ENCODE results near the gene ITGA11.

The ITGA11 gene

DNA sequence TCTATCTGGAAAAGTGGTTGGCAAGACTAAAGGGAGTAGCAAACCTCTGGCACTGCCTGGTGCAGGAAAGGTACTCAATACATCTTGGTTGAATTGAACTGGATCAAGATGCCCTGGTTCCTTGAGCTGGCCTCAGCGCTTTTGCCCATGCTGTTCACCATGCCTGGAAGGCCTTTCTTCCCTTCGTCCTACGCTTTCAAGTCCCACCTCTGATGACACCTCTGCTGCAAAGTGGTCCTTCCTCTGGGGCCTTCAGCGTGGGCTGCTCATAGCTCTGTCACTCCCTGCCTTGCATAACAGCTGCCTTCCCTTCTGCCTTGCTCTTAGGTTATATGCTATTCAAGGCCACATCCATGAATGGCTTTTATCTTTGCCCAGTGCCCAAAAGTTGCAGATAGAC is 23.0 kb downstream of the ITGA11 start:
- DNase-seq (ENCODE audit: low read depth) = no peak
- H3K4me3 ChIP-seq (ENCODE audit: low read length) = no peak overlapping the region
- TF ChIP-seq CTCF (IDR thresholded peaks at IDR 0.05; ENCODE audit: insufficient read depth, low read depth, low read length, missing control alignments) = no peak

DNA sequence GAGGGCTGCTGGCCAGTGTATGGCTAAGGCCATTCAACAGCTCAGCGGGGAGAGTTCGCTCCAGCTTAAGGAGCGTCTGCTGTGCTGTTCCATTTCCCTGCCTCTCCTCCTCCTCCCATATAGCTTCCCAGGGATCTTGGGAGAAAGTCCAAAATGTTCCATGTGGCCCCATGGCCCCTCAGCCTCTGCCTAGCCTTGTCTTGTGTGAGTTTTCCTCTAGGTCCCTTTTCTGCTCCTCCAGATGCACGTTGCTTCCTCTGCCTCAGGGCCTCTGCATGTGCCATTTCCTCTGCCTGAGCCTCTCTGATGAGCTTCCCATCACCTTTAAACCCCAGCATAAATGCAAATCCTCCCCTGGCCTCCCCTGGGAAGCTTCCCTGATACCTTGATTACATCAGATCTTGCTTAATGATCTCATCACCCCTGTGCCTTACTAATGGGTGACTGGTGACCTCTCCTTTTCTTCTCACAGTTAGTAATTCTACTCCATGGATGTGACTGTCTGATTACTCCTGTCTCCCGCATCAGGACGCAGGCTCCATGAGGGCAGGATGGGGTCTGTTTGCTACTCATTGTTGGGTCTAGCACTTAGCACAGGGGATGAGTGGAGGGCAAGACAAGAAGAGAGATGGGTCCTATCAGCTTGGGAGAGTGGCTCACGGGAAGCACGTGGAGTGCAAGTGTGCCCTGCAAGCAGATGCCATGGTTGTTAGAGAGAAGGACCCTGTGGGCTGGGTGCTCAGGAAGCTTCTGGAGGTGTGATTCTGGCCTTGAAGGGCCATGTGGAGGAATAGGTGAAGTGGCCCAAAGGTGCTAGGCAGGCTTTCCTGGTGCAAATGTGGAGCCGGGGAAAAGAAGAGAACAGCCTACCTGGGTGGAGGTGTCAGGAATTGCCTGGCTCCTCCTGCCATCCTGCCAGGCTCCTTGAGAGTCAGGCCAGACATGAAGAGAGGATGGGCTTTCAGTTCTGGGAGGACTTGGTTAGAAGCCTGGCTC is 23.8 kb downstream of the ITGA11 start:
- DNase-seq (ENCODE audit: low read depth) = no peak
- no peak for TF ChIP-seq CTCF (IDR thresholded peaks at IDR 0.05; ENCODE audit: insufficient read depth, low read depth, low read length, missing control alignments)
- no peak overlapping the region for H3K4me3 ChIP-seq (ENCODE audit: low read length)

DNA sequence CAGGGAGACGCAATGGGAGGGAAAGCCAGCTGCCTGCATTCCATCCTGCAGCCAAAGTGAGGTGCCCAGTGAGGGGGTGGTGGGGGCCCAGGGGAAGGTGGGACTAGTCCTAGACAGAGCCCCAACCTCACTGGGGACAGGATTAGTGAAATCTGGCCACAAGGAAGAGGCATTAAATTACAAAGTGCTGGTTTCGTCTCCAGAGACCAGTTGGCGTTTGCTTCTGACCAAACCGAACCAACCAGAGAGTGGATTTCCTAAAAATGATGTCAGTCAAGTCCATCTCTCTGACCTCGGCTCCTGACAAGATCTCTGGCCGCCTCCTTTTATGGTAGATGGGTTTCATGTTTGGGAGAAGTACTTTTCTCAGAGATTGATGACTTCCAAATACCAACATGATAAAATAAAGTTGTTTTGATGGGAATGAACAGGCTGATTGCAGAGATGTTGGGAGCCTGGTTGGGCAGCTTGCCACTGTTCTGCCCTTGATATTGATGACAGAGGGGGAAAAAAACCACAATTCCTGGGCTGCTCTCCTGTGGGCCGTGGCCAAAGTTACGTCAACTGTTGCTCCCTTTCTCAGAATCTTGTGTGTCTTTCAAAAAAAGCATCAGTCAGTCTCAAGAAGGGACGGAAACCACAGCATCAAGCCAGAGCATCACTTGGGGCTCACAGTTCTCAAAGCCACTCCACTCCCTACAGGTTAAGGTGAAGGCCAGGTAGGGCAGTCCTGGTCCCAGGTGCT is 24.6 kb downstream of the ITGA11 start:
- no peak overlapping the region for H3K4me3 ChIP-seq (ENCODE audit: low read length)
- TF ChIP-seq CTCF (IDR thresholded peaks at IDR 0.05; ENCODE audit: insufficient read depth, low read depth, low read length, missing control alignments) = no peak
- DNase-seq (ENCODE audit: low read depth) = no peak

DNA sequence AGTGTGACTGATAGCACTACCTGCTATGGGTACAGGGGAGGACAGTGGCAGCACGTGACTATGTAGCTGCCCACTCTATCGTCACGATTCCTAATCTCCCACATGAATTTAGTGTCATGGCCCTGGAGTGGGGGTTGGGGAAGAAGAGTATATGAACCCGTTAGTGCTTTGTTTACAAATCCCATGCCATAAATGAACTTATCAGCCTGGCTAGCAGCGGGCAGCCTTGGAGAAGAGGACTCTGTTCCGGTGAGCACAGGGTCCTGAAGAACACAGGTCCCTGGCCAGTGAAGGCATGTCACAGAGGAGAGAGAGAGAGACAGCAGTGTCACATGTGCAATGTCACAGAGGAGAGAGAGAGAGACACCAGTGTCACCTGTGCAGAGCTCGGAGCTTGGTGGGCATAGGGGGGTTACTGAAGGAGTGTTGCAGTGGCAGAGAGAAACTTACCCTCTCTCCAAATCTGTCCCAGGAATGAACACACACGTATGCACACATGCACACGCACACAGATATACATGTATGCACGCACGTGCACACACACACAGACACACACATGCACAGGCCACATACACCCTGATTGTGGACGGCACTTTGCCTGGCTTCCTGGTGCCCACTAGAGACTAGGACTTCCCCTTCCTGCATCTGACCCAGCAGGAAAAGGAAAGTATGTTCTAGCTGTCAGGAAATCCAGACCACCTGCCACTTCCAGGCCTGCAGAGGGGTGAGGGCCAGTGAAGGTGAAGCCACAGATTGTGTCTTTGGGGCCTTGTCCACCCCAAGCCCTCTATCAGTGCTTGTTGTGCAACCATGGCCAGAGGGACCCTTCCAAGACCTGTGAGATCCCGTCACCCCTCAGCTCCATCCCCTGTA is 26.3 kb downstream of the ITGA11 start:
- no peak for DNase-seq (ENCODE audit: low read depth)
- no peak overlapping the region for H3K4me3 ChIP-seq (ENCODE audit: low read length)
- no peak for TF ChIP-seq CTCF (IDR thresholded peaks at IDR 0.05; ENCODE audit: insufficient read depth, low read depth, low read length, missing control alignments)

DNA sequence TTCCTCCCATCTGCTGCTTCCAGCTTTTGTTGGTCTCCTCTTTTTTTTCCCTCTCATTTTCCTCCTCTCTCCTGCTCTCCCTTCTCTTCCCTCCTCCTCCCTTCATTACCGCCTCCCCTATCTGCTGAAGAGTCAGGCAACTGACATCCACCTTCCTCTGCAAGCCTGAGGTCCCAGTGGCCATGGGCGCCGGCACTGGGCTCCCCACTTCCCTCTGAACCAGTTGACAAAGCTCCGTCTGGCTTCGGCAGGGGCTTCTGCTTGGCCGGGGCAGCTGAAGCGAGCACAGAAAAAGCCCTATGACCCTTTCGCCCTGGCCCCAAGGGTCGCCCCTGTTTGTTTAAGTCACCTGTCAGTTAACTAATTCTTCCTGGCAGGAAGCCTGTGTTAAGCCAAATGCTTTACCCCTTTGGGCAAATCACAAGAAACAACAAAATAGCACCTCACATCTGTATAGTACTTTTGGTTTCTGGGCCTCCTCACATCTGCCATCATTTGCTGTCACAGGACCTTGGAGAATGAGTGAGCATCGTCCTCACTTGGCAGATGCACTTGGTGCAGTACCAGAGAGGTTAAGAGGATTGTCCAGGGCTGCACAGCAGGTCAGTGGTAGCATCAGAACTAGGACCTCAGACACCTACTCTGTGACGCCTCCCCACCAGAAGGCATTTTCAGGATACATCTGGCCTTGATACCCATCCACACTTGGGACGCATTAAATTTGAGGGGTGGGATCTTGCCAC is 27.7 kb downstream of the ITGA11 start:
- H3K4me3 ChIP-seq (ENCODE audit: low read length) = no peak overlapping the region
- no peak for DNase-seq (ENCODE audit: low read depth)
- TF ChIP-seq CTCF (IDR thresholded peaks at IDR 0.05; ENCODE audit: insufficient read depth, low read depth, low read length, missing control alignments) = no peak

Data from epithelial cell of esophagus (primary cell).